ENCODE measurements around the gene CHODL. TPM values are rescaled to one million over a fixed set of nuclear protein-coding genes. Genes with fewer than 3 reads are reported as not detected.

Gene CHODL
- total RNA-seq, 1 experiment from 2014 or later: 0.44 TPM

DNA sequence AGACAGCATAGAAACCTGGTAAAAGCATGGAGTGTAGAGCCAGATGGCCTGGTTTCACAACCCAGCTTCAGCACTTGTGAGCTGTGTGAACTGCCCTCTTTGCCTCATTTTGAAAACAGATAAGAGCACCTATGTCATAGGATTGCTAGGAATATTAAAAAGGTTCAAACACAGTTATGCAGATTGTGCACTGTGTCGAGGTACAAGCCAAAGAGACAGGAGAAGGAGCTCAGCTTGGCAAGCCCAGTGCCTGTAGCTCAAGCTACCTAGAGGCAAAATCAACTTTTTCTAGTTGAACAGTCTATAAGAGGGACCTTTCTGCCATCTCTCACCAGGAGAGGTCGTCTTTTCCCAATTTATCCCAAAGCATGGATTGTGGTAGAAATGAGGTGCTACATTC is 5.0 kb downstream of the CHODL start:
- CTCF ChIA-PET: no interaction called here
- BruUV-seq (replicated peaks): no TSS peak
- Histone ChIP-seq H3K79me2 (ENCODE audit: low read depth) (no peaks in the 10 kb centered on the region), H2AFZ (no peak overlapping the region), H3F3A (ENCODE audit: insufficient read depth, low read depth) (no peaks in the 10 kb centered on the region), H3K4me2 (no peak overlapping the region), H3K9me2 (ENCODE audit: insufficient read depth) (no peaks in the 10 kb centered on the region), H3K27ac (no peak overlapping the region), H3K36me3 (ENCODE audit: low read depth) (no peaks in the 10 kb centered on the region), H3K9me3 (ENCODE audit: insufficient read depth, low read depth) (no peaks in the 10 kb centered on the region), H3K4me1 (replicated peaks; ENCODE audit: insufficient read depth) (no peaks in the 10 kb centered on the region), H4K20me1 (ENCODE audit: insufficient read depth) (no peaks in the 10 kb centered on the region), H3K27me3 (ENCODE audit: insufficient read depth, low read depth) (no peaks in the 10 kb centered on the region), H3K4me3 (no peak overlapping the region)
- TF ChIP-seq, protein P1, sequence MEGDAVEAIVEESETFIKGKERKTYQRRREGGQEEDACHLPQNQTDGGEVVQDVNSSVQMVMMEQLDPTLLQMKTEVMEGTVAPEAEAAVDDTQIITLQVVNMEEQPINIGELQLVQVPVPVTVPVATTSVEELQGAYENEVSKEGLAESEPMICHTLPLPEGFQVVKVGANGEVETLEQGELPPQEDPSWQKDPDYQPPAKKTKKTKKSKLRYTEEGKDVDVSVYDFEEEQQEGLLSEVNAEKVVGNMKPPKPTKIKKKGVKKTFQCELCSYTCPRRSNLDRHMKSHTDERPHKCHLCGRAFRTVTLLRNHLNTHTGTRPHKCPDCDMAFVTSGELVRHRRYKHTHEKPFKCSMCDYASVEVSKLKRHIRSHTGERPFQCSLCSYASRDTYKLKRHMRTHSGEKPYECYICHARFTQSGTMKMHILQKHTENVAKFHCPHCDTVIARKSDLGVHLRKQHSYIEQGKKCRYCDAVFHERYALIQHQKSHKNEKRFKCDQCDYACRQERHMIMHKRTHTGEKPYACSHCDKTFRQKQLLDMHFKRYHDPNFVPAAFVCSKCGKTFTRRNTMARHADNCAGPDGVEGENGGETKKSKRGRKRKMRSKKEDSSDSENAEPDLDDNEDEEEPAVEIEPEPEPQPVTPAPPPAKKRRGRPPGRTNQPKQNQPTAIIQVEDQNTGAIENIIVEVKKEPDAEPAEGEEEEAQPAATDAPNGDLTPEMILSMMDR (conservative IDR thresholded peaks at IDR 0.05): no peak
- no peak for TF ChIP-seq EZH2 (IDR thresholded peaks at IDR 0.05; ENCODE audit: low read depth)
- intact Hi-C loops (cut with micrococcal nuclease; ENCODE audit: unreplicated experiment): no loop called here
- POLR2A ChIA-PET (ENCODE audit: unreplicated experiment): no interaction called here
- no peak for DNase-seq

DNA sequence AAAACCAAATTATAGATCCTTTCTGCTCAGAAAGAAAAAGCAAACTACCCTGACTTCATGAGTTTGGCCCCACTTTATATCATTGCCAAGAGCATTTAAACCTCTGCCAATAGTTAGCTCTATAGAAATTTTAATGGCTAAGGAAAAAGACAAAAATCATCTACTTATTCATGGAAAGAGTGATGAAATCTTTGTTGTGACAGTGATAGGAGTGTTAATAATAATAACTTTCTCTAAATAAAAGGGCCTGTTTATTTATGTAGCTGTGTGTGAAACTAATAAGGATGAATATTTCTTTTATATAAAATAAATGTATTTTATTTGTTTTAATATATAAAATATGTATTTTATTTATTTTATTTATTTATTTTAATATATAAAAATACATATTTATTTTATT is 6.4 kb downstream of the CHODL start:
- BruUV-seq (replicated peaks): no TSS peak
- no peak overlapping the region for H3K4me3 ChIP-seq
- ChIA-PET POLR2A (ENCODE audit: unreplicated experiment) (no interaction called here), CTCF (no interaction called here)
- TF ChIP-seq, protein P1 (conservative IDR thresholded peaks at IDR 0.05): no peak
- no peak for TF ChIP-seq EZH2 (IDR thresholded peaks at IDR 0.05; ENCODE audit: low read depth)
- no peaks in the 10 kb centered on the region for H4K20me1 ChIP-seq (ENCODE audit: insufficient read depth)
- no peaks in the 10 kb centered on the region for H3F3A ChIP-seq (ENCODE audit: insufficient read depth, low read depth)
- H3K79me2 ChIP-seq (ENCODE audit: low read depth): no peaks in the 10 kb centered on the region
- H2AFZ ChIP-seq: no peak overlapping the region
- no peaks in the 10 kb centered on the region for H3K36me3 ChIP-seq (ENCODE audit: low read depth)
- intact Hi-C loops (cut with micrococcal nuclease; ENCODE audit: unreplicated experiment): no loop called here
- H3K9me3 ChIP-seq (ENCODE audit: insufficient read depth, low read depth): no peaks in the 10 kb centered on the region
- no peaks in the 10 kb centered on the region for H3K4me1 ChIP-seq (replicated peaks; ENCODE audit: insufficient read depth)
- H3K4me2 ChIP-seq: no peak overlapping the region
- H3K9me2 ChIP-seq (ENCODE audit: insufficient read depth): no peaks in the 10 kb centered on the region
- H3K27me3 ChIP-seq (ENCODE audit: insufficient read depth, low read depth): no peaks in the 10 kb centered on the region
- DNase-seq: no peak
- no peak overlapping the region for H3K27ac ChIP-seq

DNA sequence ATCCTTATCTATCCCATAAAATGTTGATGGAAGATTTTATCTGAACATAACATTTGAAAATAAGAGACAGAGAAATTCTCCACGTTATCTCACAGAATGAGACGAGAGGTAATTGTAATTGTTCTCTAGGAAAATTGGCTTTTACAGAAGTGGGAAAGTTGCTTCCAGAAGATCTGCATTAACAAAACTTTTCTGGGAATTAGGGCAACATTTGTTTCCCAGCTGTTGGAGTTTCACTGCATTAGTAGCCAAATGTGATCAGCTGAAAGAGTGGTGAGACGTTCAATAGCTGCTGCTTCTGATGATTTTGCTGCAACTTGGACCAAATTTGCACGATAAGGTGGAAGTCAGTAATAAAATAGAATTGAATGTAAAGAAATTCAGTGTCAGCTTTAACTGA is 7.6 kb downstream of the CHODL start:
- H3K4me2 ChIP-seq: no peak overlapping the region
- H3K27ac ChIP-seq: no peak overlapping the region
- ChIA-PET CTCF (no interaction called here), POLR2A (ENCODE audit: unreplicated experiment) (interaction anchor here (0.7 kb wide), 1 partner anchor 96 kb away, joined by 3 read pairs; no protein-coding TSS in a partner anchor)
- H3F3A ChIP-seq (ENCODE audit: insufficient read depth, low read depth): no peaks in the 10 kb centered on the region
- no peaks in the 10 kb centered on the region for H3K79me2 ChIP-seq (ENCODE audit: low read depth)
- no peaks in the 10 kb centered on the region for H3K4me1 ChIP-seq (replicated peaks; ENCODE audit: insufficient read depth)
- no peaks in the 10 kb centered on the region for H4K20me1 ChIP-seq (ENCODE audit: insufficient read depth)
- H3K36me3 ChIP-seq (ENCODE audit: low read depth): no peaks in the 10 kb centered on the region
- no TSS peak for BruUV-seq (replicated peaks)
- no peaks in the 10 kb centered on the region for H3K9me2 ChIP-seq (ENCODE audit: insufficient read depth)
- no peak overlapping the region for H3K4me3 ChIP-seq
- TF ChIP-seq EZH2 (IDR thresholded peaks at IDR 0.05; ENCODE audit: low read depth): no peak
- TF ChIP-seq, protein P1 (conservative IDR thresholded peaks at IDR 0.05): no peak
- H2AFZ ChIP-seq: no peak overlapping the region; the same call in 1 of the 2 replicates
- H3K9me3 ChIP-seq (ENCODE audit: insufficient read depth, low read depth): no peaks in the 10 kb centered on the region
- DNase-seq: no peak
- intact Hi-C loops (cut with micrococcal nuclease; ENCODE audit: unreplicated experiment): no loop called here
- H3K27me3 ChIP-seq (ENCODE audit: insufficient read depth, low read depth): no peaks in the 10 kb centered on the region
